ENCODE data around the gene BBS4.

The BBS4 gene

DNA sequence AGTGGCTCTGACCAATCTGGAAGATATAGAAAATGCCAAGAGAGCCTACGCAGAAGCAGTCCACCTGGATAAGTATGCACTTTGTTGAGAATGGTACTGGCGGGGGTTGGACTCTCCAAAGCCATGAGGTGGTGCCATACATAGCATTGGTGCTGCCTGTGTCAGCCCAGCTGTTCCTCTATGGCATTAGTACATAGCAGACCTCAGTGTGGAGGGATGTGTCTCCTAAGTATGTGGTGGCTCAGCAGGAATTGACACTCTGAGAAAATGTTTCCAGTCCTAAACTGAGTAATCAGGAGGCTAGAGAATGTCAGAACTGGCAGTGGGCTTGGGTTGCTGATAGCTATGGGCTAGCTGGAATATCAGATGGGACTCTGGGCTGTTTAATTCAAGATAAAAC, 49.1 kb downstream of the BBS4 start:
- TF ChIP-seq, protein P1, sequence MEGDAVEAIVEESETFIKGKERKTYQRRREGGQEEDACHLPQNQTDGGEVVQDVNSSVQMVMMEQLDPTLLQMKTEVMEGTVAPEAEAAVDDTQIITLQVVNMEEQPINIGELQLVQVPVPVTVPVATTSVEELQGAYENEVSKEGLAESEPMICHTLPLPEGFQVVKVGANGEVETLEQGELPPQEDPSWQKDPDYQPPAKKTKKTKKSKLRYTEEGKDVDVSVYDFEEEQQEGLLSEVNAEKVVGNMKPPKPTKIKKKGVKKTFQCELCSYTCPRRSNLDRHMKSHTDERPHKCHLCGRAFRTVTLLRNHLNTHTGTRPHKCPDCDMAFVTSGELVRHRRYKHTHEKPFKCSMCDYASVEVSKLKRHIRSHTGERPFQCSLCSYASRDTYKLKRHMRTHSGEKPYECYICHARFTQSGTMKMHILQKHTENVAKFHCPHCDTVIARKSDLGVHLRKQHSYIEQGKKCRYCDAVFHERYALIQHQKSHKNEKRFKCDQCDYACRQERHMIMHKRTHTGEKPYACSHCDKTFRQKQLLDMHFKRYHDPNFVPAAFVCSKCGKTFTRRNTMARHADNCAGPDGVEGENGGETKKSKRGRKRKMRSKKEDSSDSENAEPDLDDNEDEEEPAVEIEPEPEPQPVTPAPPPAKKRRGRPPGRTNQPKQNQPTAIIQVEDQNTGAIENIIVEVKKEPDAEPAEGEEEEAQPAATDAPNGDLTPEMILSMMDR (IDR thresholded peaks at IDR 0.05) = no peak
- Histone ChIP-seq H3K27ac (no peak overlapping the region), H3K4me3 (ENCODE audit: low read depth in 1 of 2, low read length in 1 of 2) (no peak overlapping the region), H3K4me1 (ENCODE audit: control insufficient read depth in 1 of 2, insufficient read depth in 1 of 2, low read depth in 1 of 2, low read length in 1 of 2) (no peaks in the 10 kb centered on the region), H3K9me3 (no peaks in the 10 kb centered on the region), H3K27me3 (no peaks in the 10 kb centered on the region), H3K36me3 (peaks cover 53% of the 10 kb centered on the region)

DNA sequence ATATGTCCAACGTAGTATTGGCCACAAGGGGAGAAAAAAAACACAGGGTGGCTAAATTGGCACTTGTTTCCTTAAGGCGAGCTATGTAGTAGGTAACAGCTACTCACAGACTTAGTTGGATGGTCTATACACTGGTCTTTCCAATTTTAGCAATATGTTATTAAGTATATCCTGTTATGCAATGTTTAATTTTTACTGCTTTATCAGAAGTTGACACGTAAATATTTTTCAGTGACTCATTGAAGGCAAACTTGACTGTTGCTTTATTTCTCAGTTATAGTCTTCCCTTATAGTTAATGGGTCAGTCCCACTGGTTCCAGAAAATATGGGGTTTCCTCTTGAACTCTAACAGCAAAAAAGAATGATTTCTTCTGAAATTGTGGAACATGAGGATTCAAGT, 51.1 kb downstream of the BBS4 start:
- no peaks in the 10 kb centered on the region for H3K4me1 ChIP-seq (ENCODE audit: control insufficient read depth in 1 of 2, insufficient read depth in 1 of 2, low read depth in 1 of 2, low read length in 1 of 2)

DNA sequence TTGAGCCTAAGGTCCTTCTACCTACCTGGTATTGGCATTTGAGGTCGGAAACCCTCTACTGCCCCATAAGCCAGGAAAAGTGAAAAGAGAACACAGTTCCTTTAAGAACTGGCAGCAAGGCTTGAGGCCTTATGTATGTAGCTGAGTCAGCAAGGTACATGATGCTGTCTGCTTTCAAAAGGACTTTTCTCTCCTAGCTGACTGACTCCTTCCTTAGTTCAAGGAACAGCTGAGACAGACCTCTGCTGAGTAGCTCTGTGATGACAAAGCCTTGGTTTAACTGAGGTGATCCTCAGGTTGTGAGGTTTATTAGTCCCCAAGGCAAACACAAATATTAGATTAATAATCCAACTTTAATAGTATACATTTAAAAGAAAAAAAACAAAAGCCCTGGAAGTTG, 51.7 kb downstream of the BBS4 start:
- Histone ChIP-seq H3K4me3 (ENCODE audit: low read depth in 1 of 2, low read length in 1 of 2) (no peak overlapping the region), H3K4me1 (ENCODE audit: control insufficient read depth in 1 of 2, insufficient read depth in 1 of 2, low read depth in 1 of 2, low read length in 1 of 2) (no peaks in the 10 kb centered on the region), H3K27me3 (no peaks in the 10 kb centered on the region), H3K36me3 (peaks cover 59% of the 10 kb centered on the region), H3K9me3 (no peaks in the 10 kb centered on the region), H3K27ac (no peak overlapping the region)
- TF ChIP-seq, protein P1 (IDR thresholded peaks at IDR 0.05) = no peak

More for the DNA sequence above, 51.1 kb downstream of the BBS4 start:
- Histone ChIP-seq H3K4me3 (ENCODE audit: low read depth in 1 of 2, low read length in 1 of 2) (no peak overlapping the region), H3K27ac (no peak overlapping the region), H3K36me3 (peaks cover 59% of the 10 kb centered on the region), H3K9me3 (no peaks in the 10 kb centered on the region), H3K27me3 (no peaks in the 10 kb centered on the region)
- TF ChIP-seq, protein P1 (IDR thresholded peaks at IDR 0.05) = no peak

DNA sequence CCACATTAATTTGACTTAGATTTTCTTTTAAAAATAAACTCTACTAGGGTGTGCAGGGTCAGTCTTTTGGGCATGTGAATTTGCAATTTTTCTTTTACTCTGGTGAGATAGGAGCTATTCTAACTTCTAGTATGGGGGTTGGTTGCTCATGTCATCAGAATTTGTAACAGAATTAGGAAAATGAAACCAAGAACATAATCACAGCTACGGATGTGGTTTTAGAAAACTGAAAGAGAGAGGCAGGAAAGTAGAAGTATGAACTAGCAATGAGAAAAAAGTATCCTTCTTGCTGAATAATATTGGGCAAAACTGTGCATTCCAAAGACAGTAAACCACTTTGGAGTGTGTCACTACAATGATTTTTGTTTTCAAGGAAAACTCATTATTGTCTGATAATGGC, 54.2 kb downstream of the BBS4 start:
- no peaks in the 10 kb centered on the region for H3K4me1 ChIP-seq (ENCODE audit: control insufficient read depth in 1 of 2, insufficient read depth in 1 of 2, low read depth in 1 of 2, low read length in 1 of 2)
- no peak overlapping the region for H3K4me3 ChIP-seq (ENCODE audit: low read depth in 1 of 2, low read length in 1 of 2)
- TF ChIP-seq, protein P1 (IDR thresholded peaks at IDR 0.05) = no peak
- H3K27me3 ChIP-seq = no peaks in the 10 kb centered on the region
- peaks cover 59% of the 10 kb centered on the region for H3K36me3 ChIP-seq
- H3K27ac ChIP-seq = no peak overlapping the region
- no peaks in the 10 kb centered on the region for H3K9me3 ChIP-seq

DNA sequence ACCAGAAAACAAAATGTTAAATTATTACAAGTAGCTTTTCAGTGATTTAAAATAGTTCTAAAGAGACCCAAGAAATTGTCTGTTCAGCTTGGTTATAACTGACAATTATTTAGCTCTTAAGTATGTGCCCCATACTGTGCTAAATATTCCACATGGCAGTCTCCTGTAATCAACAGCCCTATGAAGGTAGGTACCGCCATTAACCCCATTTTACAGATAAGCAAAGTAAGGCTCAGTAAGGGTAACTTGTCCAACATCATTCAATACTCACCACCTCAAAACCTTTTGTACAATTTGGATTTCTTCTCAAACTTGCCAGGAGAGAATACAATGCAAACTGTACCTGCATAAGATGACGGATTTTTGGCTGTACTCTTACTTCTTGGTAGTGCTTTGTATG, 63.7 kb downstream of the BBS4 start:
- Histone ChIP-seq H3K4me3 (ENCODE audit: low read depth in 1 of 2, low read length in 1 of 2) (no peak overlapping the region), H3K27me3 (no peaks in the 10 kb centered on the region), H3K36me3 (peaks cover 50% of the 10 kb centered on the region), H3K4me1 (ENCODE audit: control insufficient read depth in 1 of 2, insufficient read depth in 1 of 2, low read depth in 1 of 2, low read length in 1 of 2) (peaks cover 27 to 28% of the 10 kb centered on the region in 2 experiments), H3K27ac (no peak overlapping the region), H3K9me3 (no peaks in the 10 kb centered on the region)
- TF ChIP-seq, protein P1 (IDR thresholded peaks at IDR 0.05) = no peak

Measured in neutrophil (primary cell).